NCI-H2107 treated with DMSO at 0.1 percent for 48 hours (cell line): ENCODE results near the gene RC3H1.
A peak's percentile ranks its signal among the peaks of the same experiment; 100 is the strongest.
"Not testable (repeated sequence)": the region's sequence is repeated elsewhere in the genome, so short reads cannot be mapped to it uniquely, and the experiment has no call there.

Experiments
- DNase-seq: peaks from one replicate; lab custom pipeline; 2025; ENCODE audit not compliant: unreplicated experiment; lab: John Stamatoyannopoulos, UW

Gene RC3H1

DNA sequence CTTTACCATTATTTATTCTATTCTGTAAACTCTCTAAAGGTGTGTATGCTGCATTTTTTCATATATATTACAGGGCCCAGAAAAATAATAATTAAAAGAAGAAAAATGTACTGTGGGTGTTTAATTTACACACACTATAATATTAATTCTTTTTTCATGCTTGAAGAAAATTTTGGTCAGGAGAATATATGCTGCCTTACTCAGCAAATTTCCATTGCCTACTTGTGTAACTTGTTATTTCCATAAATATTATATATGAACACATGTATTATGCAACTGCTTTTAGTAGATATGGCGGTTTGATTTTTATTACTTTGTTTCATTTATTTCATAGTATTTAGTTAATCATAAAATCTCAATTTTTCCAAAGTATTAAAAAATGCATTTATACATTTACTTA, 58.7 kb downstream of the RC3H1 start:
- DNase-seq, result no peak

DNA sequence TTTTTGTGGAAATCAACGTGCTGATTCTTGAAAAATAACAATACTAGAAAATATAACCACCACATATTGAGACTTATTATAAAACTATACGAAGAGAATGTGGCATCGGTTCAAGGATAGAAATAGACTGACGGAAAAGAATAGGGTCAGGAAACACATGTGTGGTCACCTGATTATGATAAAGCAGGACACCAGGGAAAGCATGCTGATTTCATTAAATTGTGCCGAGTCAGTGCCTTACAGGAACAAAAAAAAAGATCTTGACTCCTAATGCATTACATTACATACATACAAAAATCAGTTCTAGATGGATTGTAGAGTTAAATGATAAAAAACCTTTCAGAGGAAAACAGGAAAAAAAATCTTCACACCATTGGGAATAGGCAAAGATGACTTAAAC, 61.5 kb downstream of the RC3H1 start:
- no peak for DNase-seq

DNA sequence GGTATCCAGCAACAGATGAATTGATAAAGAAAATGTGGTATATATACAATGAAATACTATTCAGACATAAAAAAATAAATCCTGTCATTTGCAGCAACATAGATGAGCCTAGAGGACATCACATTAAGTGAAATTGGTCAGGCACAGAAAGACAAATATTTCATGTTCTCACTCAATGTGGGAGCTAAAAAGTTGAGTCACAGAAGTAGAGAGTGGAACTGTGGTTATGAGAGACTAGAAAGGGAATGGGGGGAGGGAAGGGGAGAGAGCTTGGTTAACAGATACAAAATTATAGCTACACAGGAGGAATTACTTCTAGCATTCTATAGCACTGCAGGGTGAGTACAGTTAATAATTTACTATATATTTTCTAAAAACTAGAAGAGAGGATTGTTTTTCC, 68.0 kb downstream of the RC3H1 start:
- no peak for DNase-seq

DNA sequence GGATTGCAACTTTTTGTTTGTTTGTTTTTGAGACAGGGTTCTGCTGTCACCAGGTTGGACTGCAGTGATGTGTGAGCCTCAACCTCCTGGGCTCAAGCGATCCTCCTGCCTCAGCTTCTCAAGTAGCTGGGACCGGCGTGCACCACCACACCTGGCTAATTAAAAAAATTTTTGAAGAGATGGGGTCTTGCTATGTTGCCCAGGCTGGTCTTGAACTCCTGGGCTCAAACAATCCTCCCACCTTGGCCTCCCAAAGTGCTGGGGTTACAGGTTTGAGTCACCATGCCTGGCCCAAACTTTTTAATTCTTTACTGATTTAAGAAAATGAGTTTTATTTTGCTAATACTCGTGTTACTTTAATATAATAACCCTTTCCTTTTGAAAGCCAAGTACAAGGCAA, 73.6 kb downstream of the RC3H1 start:
- DNase-seq, result no peak

DNA sequence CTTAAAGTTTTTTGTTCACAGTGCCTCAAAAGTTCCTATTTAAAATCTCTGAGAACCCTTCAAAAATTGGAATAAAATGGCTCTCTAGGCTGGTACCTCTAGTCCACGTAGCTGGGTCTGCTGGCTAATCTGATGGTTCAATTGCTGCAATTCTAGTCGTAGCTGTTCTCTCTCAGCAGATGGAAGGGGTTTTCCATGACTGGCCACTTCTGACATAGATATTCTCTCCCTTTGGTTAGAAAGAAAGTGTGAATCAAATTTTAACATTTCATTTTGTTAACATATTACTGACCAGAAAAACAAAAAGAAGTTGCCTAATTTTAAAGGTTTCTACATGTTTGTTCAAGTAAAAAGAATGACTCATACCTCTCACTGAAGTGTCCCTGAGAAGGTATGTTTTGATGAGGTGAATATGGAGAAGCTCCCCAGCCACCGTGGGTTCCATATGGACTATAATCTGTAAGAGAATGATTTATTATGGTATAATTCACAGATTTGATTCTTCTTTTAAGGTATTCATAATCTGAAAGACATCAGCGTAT, 75.7 kb downstream of the RC3H1 start:
- DNase-seq, result no peak

DNA sequence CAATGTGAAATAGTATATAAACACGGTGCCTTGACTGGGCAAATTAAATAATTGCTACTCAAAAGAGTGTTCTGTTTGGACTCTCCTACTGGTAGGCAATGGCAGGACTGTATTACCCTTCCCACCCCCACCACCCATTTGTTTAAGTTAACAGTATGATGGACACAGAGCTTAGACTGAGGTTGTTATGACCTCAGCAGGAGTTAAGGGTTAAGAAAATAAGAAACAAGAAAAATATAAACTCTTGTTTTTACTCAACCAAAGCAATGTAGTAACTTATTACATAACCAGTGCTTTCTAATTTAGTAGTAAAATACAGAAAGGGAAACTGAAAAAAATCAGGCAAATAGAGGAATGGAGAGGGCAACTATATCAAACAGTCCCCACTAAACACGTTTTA, 85.1 kb downstream of the RC3H1 start:
- no peak for DNase-seq

DNA sequence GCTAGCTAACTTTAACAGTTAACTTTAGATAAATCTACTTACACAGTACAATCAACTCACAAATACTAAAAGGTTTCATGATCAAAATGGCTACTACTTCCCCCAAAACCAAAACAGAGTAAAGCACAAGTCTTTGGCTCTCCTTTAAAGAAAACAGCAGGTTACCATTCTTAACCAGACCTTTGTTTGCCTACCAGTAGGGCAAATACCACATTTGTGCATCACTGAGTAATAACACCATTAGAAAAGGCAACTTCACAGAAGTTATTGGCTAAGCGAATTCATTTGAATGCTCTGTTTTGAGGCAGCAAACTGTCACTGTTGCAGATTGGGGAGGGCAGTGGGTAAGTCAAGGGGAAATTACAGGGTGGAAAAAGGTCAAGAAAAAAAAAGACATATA, 87.7 kb downstream of the RC3H1 start:
- DNase-seq, result no peak

DNA sequence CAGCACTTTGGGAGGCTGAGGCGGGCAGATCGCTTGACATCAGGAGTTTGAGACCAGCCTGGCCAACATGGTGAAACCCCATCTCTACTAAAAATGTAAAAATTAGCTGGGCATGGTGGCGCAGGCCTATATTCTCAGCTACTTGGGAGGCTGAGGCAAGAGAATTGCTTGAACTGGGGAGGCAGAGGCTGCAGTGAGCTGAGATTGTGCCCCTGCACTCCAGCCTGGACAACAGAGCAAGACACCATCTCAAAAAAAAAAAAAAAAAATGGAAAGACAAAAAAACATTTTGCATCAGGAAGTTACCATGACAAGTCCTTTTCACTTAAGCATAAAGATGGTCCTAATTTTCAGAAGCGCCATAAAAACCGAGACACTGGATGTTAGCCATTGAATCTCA, 91.6 kb downstream of the RC3H1 start:
- not testable (repeated sequence) for DNase-seq

DNA sequence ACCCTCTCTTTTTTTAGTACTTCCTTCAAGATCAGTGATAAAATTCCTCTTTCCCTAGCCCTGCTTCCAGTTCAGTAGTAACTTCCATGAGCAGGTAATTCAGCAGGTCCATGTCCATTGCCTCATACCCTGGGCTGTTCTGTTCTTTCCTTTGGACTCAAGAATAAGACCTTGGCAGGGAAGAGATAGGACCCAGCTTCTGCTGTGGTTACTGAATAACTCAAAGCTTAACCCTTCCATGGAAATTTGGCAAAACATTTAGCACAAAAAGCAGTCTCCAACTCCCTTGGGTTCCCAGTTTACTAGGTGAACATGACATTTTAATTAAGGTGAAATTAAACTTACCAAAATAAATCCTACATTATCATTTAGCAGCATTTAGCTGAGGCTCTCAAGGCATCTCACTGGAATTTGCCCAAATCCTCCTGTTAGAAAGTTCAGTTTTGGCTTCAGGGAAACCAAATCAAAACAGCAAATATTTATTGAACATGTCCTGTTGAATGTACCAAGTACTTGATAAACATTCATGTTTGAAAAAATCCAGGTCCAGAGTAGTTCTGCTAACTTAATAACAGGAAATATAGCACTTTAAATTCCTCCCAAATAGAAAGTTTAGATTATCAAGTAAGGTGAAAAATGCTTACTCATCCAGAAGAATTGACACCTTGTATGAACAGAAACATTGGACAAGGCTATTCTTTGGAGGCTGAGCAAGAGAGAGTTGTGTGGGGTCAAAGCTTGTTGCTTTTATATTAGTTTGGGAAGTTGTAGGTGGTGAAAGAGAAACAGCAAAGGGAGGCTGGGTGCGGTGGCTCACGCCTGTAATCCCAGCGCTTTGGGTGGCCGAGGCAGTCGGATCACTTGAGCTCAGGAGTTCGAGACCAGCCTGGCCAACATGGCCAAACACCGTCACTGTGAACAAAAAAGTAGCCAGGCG, 96.6 kb downstream of the RC3H1 start:
- DNase-seq, result no peak

DNA sequence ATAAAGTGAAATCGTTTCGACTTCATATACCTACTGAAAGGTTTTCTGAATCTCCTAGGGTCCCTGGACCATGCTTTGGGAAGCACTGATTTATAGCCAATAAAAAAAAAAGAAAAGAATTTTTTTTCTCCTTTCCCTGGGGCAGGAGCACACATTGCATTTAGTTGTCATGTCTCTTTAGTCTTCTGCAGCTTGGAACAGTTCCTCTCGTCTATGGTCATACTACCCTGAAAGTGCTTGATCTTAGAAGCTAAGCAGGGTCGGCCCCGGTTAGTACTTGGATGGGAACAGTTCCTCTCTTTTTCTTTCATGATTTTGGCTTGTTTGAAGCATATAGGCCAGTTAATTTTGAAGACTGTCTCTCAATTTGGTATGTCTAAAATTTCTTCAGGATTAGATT, 101.3 kb downstream of the RC3H1 start:
- DNase-seq, result no peak

DNA sequence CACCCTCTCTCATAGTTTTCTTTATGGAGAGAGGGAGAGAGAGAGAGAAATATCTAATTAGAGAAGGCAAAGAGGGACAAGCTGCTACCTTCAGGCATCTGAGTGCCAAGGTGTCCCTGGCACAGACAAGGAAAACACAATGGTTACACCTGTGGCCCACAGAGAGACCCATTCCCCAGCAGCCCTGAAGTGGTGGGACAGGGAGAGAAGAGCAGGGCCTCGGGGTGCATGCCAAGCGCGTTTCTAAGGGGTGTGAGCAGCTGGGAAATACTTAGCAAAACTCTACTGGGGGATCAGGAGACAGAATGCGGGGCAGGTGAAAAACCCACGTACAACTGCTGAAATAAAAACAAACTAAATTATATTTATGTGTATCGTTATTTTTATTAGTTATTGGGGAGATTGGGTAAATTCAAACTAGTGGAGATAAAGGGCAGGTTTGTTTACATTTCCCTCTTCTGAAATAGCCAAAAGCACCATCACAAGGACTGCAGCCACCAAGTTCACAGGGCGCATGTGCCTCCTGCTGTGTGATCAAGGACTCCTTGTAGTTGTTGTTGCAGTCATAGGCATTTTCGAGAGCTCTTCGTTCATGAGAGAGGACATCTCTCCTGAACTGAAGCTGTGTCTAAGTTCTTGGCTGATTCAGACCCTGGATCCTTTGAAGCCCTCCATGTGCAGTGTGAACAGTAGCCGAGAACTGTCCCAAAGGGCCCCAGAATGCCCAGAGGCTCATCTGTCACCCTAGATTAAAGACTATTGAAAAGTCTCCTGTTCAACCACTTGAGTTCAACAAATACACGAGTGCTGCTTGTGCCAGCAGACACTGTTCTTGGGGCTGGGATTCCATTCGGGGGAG, 104.3 kb downstream of the RC3H1 start:
- no peak for DNase-seq

DNA sequence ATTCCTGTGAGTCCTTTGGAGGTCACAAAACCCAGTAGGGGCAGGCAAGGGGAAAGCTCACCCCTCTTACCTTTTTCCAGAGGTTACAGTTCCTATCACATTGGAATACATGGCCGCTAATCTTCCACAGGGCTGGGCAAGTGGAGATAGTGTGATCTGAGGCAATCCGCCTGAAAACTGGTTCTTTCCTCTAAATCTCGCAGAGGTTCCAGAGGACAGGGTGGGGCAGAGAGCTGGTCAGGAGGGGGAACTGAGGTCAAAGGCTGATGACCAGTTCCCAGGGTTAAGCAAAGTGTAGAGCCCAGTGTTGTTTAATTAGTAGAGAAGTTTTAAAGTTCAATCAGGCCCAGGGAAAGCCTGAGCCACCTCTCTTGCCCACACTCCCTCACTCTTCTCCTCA, 105.0 kb downstream of the RC3H1 start, which contains the start of gene SERPINC1:
TSS of gene SERPINC1 (minus strand) at position 179 of the 400 bp plus-strand sequence. CDS start at position 111, 68 bp downstream.
- no peak for DNase-seq

DNA sequence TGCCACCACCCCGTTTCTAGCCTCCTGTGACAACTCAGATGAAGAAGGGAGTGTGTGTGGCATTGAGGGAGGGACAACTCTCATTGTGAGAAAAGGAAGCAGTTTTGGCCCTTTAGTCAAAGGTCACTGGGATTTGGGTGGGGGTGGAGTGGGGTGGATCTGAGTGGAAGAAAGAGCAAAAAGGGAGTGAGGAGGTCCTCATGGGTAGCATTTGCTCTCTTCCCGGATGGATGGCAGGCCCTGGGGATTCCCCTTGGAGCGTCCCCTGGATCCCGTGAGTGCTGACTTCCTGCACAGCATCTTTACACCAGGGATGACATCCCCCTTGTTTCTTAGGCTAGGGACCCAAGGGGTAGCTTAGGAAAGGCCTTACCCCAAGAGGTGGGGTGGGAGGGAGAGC, 105.5 kb downstream of the RC3H1 start:
- no peak for DNase-seq

DNA sequence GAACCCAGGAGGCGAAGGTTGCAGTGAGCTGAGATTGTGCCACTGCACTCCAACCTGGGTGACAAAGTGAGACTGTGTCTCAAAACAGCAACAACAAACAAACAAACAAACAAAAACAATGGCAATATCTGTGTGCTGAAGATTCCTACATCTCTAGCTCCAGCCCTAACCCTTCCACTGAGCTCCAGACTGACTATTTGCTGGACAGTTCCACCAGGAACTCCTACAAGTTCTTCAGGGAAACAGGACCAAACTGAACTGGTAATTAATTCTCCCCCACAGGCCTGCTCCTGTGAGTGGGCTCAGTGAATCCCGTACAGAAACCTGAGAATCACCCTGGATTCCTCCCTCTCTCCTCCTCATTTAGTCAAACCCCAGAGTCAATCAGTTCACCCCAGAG, 106.6 kb downstream of the RC3H1 start:
- DNase-seq, result no peak

DNA sequence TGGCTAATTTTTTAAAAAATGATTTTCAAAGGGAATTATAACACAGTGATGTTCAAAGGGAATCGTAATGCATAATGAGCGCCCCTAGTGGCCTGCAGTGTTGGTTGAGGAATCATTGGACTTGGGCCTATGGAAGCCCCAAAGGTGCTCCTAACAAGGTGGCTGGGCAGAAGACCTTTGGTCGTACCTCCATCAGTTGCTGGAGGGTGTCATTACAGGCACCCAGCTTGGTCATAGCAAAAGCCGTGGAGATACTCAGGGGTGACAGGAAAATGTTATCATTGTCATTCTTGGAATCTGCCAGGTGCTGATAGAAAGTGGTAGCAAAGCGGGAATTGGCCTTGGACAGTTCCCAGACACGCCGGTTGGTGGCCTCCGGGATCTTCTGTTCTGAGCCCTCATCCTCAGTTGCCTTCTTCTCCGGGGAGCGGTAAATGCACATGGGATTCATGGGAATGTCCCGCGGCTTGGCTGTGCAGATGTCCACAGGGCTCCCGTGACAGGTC, 107.7 kb downstream of the RC3H1 start:
- no peak for DNase-seq

DNA sequence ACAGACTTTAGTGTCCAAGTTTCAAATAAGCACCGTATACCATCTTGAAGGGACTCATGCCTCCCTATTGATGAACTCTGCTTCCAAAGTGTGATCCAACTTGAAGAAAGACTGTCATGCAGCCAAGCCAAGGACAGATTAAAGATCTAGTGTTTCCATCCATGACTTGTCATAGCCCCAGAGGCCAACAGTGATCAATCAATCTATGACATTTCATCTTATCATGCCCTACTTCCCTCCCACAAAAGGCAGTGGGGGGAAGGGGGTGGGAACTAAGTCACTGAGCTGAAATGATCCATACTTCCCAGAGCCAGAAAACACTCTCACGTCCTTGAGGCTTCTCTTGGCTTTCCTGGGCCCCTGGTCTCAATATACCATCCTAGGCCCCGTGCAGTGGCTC, 109.0 kb downstream of the RC3H1 start:
- no peak for DNase-seq

DNA sequence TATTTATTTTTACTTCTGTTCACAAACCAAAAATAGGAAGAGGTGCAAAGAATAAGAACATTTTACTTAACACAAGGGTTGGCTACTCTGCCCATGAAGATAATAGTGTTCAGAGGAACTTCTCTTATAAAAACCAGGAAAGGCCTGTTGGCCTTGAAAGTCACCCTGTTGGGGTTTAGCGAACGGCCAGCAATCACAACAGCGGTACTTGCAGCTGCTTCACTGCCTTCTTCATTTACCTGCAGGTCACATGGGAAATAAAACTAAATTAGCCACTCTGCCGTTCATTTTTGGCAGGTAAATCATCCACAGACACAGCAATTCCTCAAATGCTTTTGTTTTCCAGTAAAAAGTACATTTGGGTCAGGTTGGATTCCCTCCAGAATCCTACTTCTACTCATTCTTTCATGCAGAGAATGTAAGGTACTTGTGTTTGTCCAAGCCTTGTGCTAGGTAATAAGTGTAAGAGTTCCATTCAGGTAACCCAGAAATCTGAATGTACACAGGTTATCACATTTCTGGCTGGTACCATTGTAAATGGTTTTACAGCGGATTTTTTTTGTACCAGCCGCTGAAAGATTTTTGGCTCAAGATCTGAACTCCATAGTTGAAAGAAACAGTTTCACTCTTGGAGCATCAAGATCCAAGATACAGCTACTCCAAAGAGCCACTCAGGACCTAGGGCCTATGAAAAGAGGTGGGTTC, 118.2 kb downstream of the RC3H1 start:
- peak; percentile 41 for DNase-seq

DNA sequence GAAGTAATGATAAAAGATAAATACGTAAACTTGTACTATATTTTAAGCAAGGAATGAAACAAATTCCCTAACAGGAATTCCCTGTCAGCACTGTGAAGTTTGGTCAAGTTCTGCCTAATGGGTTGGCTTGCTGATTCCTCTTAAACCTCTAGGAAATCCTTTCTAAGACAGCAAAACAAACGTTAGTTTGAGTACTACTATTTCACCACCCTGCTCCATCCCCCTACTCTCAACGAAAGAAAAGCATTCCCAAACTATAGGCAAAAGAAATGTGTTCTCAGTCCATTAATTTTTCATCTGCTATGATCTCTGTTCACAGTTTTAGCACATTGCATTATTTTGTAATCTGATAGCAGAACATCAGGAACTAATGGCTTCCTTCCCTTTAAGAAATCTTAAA, 121.2 kb downstream of the RC3H1 start:
- no peak for DNase-seq

DNA sequence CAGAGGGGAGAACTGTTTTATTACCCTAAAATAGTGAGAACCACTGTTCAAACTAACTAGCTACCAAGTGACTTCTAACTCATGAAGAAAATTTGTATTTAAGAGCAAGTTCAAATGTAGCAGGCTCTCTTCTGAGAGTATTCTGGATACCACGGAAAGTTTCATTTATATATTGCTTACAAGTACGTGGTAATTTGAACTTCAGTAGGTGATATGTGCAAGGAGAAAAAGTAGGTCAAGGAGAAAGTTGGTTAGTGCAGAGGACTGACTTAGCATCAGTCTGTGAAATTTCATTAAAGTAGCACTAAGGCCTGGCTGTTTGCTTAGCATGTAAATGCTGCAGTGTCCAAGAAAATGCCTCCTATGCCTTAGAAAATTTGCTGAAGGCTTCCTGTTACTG, 121.7 kb downstream of the RC3H1 start:
- no peak for DNase-seq

DNA sequence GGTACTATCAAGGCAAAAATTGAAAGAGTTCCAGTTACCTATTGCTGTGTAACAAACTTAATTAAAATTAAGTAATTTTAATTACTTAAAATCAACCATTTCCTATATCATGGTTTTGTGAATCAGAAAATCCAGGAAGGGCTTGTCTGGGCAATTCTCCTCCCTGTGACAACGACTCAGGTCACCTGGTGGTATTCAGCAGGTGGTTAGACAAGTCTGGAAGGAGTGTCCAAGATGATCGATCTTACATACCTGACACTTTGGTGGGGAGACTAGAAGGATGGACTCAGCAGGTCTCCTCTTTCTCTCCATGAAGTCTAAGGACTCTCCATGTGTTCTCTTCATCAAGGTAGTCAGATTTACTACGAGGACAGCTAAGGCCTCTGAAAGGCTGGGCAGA, 128.0 kb downstream of the RC3H1 start:
- DNase-seq, result no peak

DNA sequence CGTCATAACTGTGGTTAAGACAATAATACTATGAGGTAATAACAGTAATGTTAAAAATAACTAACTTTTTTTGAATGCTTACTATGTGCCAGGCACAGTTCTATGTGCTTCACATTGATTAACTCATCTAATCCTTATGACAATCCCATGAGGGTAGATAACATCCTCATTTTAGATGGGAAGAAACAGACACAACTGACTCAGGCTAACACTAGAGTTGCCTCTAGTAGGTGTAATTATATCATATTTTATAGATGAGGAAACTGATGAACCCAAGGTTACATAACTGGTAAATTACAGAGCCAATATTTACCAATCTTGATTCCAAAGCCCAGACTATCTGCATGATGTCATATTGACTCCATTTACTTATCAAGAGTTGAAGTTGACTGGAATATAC, 128.5 kb downstream of the RC3H1 start:
- no peak for DNase-seq
